MM.1S (cell line): ENCODE measurements around the gene FABP7.

Source experiments
- EZH2 ChIP-seq: fragments of 300-600 bp; sonication (generic); optimal IDR thresholded peaks from 2 replicates; pipeline ENCODE3; 2017; ENCODE audit warnings: low read depth, mild to moderate bottlenecking, antibody characterized with exemption, low read length, mixed read lengths
- TF ChIP-seq, protein P1 (sequence below): fragments of 300-600 bp; sonication (generic); IDR thresholded peaks from 2 replicates; pipeline ENCODE4 v1.5.1; 2016; ENCODE audit warnings: antibody characterized with exemption, low read length, mixed read lengths

DNA sequence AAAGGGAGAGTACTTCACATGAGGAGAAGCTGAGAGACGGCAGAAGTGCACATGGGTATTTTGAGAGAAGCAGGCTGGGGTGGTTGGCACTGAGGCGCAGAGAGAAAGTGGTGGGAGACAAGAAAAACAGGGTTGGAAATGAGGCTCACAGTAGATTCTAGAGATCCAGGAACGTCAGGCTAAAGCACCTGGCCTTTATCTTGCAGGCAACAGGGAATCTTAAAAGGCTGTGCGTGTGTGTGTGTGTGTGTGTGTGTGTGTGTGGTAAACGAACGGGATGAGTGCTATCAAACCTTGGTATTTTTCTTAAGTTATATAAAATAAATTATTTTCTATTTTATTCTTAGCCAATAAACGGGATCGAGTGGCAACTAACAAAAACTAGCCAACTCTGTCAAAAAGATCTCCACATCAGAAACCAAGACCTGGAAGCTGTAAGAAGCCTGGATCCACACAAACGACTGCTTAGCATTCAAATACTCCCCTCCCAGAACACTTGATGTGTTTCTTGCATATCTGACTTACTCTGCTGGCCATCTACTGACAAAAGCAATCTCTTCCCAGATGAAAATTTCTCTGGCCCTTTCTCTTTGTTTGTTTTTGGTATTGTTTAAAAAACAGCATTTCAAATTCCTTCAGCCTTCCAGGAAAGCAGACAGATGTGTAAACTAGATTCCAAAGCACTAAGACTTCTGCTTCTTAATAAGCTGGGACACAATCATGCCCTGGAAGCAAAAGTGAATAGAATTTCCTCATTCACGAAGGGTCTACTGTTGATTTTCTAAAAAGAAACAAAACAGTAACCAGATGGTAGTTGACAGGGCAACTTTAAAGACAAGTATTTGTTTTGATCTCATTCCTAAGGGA is 44.8 kb upstream of the FABP7 start:
- TF ChIP-seq, protein P1, sequence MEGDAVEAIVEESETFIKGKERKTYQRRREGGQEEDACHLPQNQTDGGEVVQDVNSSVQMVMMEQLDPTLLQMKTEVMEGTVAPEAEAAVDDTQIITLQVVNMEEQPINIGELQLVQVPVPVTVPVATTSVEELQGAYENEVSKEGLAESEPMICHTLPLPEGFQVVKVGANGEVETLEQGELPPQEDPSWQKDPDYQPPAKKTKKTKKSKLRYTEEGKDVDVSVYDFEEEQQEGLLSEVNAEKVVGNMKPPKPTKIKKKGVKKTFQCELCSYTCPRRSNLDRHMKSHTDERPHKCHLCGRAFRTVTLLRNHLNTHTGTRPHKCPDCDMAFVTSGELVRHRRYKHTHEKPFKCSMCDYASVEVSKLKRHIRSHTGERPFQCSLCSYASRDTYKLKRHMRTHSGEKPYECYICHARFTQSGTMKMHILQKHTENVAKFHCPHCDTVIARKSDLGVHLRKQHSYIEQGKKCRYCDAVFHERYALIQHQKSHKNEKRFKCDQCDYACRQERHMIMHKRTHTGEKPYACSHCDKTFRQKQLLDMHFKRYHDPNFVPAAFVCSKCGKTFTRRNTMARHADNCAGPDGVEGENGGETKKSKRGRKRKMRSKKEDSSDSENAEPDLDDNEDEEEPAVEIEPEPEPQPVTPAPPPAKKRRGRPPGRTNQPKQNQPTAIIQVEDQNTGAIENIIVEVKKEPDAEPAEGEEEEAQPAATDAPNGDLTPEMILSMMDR, result no peak
- TF ChIP-seq EZH2, result no peak
